GM21723 (cell line): ENCODE results near the gene UBE3C.
A peak's percentile ranks its signal among the peaks of the same experiment; 100 is the strongest.
"Not testable (repeated sequence)": the region's sequence is repeated elsewhere in the genome, so short reads cannot be mapped to it uniquely, and the experiment has no call there.

Source experiments
- ATAC-seq: cut with Tn5 transposase; IDR thresholded peaks from one replicate; pipeline ENCODE4 v1.9.1; 2021; ENCODE audit warnings: mild to moderate bottlenecking, moderate library complexity; ENCODE audit not compliant: unreplicated experiment

UBE3C gene

DNA sequence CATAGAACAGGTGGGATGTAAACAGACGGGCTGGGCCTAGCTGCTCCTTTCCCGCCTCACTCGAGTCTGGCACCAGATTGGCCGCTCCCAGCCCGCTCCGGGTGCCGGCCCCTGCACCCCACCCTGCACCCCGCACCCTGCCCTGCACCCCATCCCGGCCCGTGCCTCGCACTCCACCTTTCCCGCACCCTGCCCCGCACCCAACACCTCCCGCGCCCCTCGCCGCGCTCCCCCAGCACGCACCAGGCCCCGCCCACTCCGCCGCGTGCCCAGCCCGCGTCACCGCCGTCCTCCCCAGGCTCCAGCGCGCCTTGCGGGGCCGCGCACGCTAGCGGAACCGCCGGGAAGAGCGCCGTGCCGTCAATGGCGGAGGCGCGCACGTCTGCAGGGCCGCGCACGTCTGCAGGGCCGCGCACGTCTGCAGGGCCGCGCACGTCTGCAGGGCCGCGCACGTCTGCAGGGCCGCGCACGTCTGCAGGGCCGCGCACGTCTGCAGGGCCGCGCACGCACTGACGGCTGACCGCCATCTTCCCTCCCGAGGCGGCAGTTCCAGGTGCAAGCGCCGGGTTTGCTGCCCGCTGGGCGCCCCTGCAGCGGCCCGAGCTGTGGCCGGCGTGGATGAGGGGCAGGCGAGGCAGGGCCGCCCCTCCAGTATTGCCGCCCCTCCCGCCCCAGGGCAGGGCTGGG, at the start of gene UBE3C:
Gene UBE3C, plus strand, starts transcription at position 503 of the 687 bp plus-strand sequence. CDS start 347 bp downstream, outside the sequence.
- ATAC-seq = peak; percentile 85

DNA sequence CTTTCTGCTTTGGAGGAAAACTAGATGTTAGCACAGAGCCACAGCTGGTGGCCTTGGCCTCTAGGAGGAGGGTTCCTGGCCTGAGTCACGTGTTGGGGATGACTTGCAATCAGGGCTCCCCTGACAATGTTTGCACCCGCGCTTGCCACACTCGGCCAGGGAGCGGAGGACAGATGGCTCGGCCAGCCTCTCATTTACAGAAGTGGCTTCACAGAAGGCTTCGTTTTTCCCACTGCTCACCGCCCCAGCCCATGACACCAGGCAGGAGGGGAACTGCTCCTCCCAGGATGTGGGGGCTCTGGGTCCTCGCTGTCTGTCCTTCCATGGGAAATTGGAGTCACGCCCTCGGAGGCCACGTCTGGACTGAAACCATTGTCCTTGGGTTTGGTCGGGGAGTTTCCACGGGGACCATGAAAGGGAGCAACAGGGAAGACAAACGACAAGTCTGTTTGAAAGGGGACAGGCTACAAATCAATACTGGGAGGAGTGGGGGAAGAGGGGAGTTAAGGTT, 49.6 kb upstream of the UBE3C start:
- no peak for ATAC-seq

DNA sequence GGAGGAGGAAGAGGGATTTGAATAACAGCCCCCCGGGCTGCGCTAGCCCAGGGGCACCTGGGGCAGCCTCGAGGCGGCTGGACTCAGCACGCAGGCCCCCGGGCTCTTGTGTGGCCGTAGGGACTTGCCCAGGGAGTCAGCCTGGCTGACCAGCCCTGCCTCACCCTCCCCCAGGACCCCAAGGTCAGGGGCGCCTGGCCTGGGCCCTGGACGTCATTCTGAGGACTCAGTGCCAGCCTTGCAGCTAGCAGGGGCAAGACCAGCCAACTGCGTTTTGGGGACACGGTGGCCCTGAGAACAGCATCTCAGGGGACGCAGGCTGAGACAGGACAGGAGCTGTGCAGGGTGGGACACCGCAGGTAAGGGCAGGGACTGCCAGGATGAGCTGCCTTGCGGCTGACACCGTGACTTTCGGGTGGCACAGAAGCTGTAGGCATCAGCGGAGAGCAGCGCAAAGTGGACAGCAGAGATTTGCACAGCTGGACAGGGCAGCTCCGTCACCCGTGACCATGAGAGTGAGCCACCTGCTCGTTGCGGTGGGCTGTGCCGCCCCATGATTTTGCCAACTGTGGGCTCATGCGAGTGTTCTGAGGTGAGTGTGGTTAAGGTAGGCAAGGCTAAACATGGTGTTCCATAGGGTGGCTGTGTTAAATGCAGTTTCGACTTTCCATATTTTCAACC, 48.1 kb upstream of the UBE3C start:
- no peak for ATAC-seq

DNA sequence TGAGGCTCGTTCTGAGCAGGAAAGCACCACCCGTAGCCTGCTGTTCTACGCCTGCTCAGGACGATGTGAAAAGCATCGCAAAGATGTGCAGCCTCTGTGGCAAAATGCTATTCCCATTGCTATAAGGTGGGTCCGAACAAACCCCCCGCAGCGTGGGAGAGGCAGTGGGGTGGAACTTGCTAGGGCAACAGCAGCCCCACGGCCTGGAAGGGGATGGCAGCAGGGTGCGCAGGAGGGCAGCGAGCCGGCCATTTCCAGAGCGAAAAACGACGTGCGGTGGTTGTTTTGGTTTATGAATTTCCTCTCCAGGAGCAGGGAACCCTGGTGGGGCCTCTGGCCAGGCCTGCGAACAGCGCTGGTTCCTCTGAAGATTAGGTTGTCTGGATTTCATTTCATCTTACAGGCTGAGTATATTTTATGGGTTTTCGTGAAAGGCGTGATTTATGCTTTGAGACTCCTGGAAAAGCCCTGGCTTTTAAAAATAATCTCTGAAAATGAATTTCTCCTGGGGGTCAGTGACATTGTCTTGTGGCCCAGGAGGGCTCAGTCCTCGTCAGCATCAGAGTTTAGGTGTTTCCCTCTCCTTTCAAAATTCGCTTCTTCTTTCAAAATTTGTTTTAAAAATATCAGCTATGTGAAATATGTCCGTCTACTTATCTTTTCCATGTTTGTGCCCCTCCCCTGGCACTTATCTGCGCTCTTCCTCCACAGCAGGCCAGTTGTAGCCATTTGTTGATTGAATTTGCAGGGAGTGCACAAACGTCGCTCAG, 42.3 kb upstream of the UBE3C start:
- no peak for ATAC-seq

DNA sequence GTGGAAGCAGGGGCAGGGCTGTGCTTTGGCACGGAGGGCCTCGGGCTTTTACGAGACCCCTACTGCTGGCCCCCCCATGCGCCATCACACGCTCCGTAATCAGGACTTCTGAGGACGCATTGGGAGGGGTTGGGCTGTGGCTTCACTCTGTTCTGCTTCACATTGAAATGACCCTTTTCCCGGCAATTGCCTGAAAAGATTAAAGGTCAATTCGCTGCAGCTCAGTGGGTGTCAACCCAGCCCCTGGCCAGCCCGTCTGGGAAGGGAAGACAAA, 41.7 kb upstream of the UBE3C start:
- no peak for ATAC-seq

DNA sequence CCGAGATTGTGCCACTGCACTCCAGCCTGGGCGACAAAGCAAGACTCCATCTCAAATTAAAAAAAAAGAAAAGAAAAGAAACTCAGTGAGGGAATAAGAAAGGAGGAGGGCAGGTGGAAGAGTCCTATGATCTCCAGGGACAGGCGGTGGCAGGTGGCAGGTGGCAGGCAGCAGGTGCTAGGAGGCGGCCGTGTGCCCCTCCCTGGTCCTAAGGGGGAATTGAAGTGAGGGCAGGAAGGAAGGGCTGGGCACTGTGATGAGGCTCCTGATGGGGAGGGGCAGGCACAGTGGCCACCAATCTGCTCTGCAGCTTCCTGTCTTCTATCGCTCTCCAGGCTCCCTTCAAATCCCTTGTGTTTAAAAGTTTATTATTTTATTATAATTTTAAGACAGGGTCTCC, 41.2 kb upstream of the UBE3C start:
- no peak for ATAC-seq

DNA sequence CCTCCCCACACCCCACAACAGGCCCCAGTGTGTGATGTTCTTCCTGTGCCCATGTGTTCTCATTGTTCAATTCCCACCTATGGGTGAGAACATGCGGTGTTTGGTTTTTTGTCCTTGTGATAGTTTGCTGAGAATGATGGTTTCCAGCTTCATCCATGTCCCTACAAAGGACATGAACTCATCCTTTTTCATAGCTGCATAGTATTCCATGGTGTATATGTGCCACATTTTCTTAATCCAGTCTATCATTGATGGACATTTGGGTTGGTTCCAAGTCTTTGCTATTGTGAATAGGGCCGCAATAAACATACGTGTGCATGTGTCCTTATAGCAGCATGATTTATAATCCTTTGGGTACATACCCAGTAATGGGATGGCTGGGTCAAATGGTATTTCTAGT, 38.7 kb upstream of the UBE3C start:
- ATAC-seq = not testable (repeated sequence)

DNA sequence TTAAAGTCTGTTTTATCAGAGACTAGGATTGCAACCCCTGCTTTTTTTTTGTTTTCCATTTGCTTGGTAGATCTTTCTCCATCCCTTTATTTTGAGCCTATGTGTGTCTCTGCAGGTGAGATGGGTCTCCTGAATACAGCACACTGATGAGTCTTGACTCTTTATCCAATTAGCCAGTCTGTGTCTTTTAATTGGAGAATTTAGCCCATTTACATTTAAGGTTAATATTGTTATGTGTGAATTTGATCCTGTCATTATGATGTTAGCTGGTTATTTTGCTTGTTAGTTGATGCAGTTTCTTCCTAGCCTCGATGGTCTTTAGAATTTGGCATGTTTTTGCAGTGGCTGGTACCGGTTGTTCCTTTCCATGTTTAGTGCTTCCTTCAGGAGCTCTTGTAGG, 35.1 kb upstream of the UBE3C start:
- not testable (repeated sequence) for ATAC-seq

DNA sequence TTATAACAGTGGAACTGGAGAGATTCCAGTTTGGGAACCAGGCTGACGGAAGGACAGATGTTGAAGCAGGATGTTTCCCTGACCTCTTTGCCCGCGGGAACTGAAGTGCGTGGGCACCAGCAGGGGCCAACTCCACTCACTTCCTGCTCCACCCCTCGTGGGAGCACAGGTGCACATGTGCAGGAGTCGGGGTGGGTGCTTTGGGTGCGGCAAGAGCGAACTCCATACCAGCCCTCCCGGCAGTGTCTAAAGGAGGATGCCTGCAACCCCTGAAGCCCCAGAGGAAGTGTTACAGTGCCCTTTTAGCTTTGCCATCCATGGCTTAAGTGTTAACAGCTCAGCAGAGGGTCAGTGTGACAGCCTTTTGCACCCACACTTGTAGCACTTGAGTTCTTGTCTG, 27.4 kb upstream of the UBE3C start:
- no peak for ATAC-seq

DNA sequence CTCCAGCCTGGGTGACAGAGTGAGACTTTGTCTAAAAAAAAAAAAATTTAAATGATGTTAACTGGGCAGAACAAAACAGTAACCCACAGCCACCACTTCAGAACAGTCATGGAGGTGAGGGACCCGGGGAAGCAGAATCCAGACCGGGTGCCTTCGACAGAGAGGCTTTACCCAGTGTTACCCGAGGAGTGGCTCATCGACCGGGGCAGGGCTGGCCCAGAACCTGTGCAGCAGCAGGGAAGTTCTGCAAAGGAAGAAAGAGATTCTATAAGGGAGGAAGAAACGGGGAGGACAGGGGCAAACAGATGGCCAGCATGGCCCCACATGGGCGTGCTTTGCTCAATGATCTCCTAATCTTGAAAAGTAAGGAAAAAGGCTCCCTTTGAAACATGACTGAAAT, 26.0 kb upstream of the UBE3C start:
- no peak for ATAC-seq

DNA sequence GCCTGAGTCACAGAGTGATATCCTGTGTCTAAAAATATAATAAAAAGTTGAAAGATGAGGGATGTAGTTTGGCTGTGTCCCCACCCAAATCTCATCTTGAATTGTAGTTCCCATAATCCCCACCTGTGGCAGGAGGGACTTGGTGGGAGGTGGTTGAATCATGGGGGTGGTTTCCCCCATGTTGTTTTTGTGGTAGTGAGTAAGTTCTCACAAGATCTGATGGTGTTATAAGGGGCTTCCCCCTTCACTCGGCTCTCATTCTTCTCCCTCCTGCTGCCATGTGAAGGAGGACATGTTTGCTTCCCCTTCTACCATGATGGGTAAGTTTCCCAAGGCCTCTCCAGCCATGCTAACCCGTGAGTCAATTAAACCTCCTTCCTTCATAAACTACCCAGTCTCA, 25.1 kb upstream of the UBE3C start:
- ATAC-seq = no peak

DNA sequence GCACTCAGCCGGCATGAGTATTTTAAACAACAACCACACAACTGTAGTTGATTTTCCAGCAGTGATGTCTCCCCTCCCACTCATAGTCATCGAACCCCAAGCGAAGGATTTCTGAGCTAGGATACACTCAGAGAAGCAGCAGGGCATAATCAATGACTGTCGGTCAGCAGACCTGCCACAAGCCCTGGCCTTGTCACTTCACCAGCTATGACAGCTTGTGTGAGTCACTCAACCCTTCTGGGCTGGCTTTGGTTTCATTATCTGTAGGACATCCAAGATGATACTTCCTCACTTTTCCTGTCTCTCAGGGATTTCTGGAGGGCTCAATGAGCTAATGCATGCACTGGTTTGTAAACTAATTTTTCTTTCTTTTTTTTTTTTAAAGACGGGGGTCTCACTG, 22.0 kb upstream of the UBE3C start:
- no peak for ATAC-seq

DNA sequence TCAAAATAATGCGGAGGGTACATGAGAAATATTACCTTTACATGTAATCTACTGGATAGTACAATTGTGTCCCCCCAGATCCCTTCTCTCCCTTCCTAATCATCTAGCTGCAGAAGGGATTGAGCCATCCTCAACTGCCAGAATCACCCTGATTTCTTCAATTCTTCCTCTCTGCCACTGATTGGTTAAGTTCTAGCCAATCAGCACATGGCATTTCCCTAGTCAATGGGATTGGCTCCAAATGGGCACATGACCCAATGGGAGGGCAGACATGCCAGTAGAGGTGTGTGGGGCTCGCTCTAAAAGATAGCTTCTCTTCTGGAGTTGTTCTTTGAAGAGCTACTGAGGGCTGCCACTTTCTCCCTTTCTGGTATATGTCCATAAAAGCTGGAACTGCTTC, 20.9 kb upstream of the UBE3C start:
- ATAC-seq = no peak

DNA sequence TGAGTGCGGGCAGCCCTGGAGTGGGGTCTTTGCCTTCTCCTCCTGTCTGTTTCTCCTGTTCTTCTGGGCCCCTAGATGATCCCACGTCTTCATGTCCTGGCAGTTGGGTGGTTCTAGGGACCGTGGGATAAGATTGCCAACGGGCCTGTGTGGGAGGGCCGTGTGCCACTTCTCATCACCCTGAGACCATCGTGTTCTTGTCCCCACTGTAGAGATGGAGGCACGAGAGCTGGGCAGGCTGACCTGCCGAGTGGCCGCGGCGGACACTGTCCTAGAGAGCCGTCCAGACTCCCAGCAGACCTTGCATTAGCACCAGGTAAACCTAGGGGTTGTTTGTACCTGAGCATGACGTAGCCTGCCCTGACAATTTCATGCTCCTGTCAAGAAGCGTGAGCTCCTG, 18.5 kb upstream of the UBE3C start:
- no peak for ATAC-seq

DNA sequence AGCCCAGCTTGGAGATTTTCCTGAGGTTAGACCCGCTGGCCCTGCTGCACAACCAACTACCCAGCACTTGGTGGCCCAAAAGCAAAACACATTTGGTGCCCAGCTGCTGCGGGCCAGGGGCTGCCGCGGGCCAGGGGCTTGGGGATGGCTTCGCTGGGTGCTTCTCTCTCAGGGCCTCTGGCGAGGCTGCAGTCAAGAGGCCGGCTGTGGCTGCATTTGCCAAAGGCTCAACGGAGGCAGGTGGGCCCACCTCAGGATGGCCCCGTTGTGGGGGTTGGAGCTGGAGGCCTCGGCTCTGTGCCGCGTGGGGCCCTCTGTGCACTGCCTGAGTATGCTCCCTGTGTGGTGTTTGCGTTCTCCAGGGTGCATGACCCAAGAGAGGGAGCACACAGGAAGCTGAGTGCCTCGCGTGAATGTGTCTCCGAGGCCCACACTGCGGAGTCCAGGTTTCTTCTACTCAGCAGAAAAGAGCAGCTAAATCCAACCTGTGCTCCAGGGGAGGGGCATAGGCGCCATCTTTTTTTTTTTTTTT, 17.5 kb upstream of the UBE3C start:
- no peak for ATAC-seq

DNA sequence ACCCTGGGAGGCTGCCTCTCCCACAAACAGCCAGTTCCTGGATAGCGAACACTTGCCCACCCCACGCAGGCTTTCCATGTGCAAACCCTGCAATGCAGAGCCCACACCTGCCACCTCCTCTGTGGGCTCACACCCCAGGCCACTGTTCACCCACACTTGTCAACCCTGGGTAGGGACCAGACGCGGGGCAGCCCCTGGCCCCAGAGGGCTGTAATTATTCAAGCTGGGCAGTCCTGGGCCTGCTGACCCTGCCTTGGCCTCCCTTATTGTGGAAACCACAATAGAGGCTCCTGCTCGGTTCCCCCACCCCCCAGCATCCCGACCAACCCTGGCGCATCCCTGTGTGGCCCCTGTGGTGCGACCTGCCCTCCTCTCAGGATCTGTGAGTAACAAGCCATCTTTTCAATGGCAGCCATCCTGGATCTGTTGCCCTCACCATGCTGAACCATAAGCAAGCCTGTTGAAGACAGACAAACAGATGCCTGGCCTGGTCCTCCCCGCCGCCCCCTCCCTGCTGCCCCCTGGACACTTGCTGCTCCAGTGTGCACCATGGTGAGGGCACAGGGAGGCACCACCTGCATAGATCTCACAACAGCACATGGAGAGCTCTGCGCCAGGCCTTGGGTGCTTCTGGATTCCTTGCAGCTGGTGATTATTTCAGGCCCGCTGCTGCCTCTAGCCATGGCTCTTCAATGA, 15.8 kb upstream of the UBE3C start:
- no peak for ATAC-seq

DNA sequence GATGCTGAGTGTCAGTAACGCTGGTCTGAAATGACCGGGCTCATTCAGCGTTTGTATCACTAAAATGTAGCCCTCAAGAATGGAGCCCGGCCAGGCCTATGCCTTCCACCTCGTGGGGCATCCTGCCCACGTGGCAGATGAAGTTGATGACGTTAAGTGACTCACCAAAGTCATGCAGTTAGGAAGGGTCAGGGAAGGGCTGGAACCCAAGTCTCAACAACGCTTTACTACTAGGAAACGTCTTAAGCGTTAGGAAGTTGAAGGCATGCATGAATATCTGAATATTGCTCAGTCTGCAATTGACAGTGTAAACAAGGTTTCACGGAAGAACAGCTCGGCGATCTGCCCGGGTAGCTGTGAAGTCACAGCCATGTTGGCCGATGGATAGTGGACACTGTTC, 14.0 kb upstream of the UBE3C start:
- ATAC-seq = no peak

DNA sequence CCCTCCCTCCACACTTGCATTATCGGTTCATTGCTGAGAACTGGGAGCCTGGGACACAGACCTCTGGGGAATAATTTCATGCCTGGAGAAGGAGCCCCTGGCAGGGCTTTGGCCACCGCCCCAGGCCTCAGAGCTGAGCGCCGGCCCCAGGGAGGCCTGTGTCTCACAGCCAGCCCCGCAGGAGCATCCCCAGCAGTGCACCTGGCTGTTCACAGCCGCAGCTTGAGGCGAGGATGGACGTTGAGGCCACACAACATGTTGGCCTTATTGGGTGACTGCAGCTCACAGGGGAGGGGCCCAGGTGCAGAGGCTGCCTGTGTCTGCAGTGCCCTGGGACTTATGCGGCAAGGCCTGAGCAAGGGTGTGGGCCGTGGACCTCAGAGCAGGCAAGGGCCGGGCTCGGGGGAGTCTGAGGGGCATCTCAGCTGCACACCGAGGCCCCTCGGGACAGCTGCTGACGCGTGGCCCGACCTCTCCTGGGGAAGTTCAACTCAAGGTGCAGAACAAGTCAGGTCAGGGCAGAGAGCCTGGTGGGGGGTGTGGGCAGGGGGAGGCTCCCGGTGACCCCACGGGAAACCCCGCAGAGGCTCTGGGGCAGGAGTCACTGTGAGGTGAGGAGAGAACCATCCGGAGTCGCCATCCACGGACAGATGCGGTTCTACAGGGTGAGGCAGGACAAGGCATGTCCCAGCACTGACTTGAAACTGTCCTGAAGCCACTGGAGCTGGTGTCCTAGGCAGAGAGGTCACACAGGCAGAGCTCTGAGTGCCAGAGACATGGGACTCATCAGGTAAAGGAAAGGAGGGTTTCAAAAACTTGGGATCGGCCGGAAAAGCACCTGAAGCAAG, 13.1 kb upstream of the UBE3C start:
- no peak for ATAC-seq

DNA sequence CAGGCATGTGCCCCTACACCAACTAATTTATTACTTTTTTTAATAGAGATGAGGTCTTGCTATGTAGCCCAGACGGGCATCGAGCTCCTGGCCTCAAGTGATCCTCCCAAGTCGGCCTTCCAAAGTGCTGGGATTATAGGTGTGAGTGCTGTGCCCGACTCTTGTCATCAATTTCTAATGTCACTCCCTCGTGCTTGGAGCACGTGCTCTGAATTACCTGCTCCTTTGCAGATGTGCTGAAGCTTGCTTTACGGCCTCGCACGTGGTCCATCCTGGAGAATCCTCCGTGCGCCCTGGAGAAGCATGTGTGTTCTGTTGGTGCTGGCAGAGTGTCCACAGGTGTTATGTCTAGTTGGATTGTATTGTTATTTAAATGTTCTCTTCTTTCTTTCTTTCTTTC, 11.8 kb upstream of the UBE3C start:
- no peak for ATAC-seq

DNA sequence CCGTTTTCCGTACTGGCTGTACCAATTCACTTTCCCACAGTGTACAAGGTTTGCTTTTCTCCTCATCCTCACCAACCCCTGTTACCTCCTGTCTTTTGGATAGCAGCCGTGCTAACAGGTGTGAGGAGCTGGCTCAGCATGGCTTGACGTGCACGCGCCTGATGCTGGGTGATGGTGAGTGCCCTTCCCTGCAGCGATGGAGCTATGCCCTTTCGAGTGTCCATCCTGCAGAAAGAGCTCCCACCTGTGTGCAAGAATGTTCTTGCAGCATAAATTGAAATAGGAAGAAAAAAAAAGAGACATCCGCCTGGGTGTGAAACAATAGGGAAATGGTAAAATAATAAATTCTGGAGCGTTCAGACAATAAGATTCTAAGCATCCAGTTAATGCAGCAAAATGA, 9.5 kb upstream of the UBE3C start:
- no peak for ATAC-seq
